Vagina (tissue), 2 donors: Measurements from ENCODE around the gene RNF5. TPM values are rescaled to one million over a fixed set of nuclear protein-coding genes. Genes with fewer than 3 reads are reported as not detected.

ENCODE experiments used
- DNase-seq, 2 donors: peaks; one replicate each; pipeline ENCODE4 v3.0.0-alpha.2; 2017; ENCODE audit errors: extremely low spot score in 2 of 2
- H3K27ac ChIP-seq: fragments of 200-600 bp; sonication (generic); one replicate; pipeline ENCODE4 v1.5.1; 2019
- H3K27me3 ChIP-seq: fragments of 200-600 bp; sonication (generic); one replicate; pipeline ENCODE4 v1.5.1; 2019
- H3K36me3 ChIP-seq, 2 donors: fragments of 200-600 bp; sonication (generic); one replicate each; pipeline ENCODE4 v1.5.1; 2017 to 2019
- H3K4me1 ChIP-seq: fragments of 200-600 bp; sonication (generic); one replicate; pipeline ENCODE4 v1.5.1; 2019
- H3K4me3 ChIP-seq, 2 donors: fragments of 200-600 bp; sonication (generic); 1 replicate in 1 of 2; 2 replicates in 1 of 2; pipeline ENCODE4 v1.5.1; 2016 to 2019
- H3K9me3 ChIP-seq: fragments of 200-600 bp; sonication (generic); one replicate; pipeline ENCODE4 v1.5.1; 2019
- POLR2A ChIP-seq, 2 donors: fragments of 450-650 bp; IDR thresholded peaks; one replicate each; pipeline ENCODE4 v1.6.1; 2017; ENCODE audit warnings: antibody characterized with exemption in 2 of 2, mild to moderate bottlenecking in 2 of 2, moderate library complexity in 2 of 2
- POLR2AphosphoS5 ChIP-seq, 2 donors: sonication (generic); formaldehyde crosslinking; IDR thresholded peaks; one replicate each; pipeline ENCODE4 v1.9.0; 2017; ENCODE audit warnings: antibody characterized with exemption in 2 of 2, mild to moderate bottlenecking in 2 of 2, low read depth in 1 of 2; ENCODE audit not compliant: insufficient read depth in 1 of 2
- intact Hi-C: fragments of 100-400 bp; cut with DNase I; formaldehyde crosslinking; loops from one replicate; pipeline ENCODE4 v1.15.1; 2023
- total RNA-seq: library from RNA; depleted of rRNA; stranded (reverse); fragments of >200 nt; gene quantifications from one replicate; pipeline ENCODE4 v1.2.3, GENCODE V29; 2016
- TF ChIP-seq, protein P1 (sequence below), 3 experiments: fragments of 450-650 bp in 2 of 3; fragments of 200-600 bp in 1 of 3; sonication (generic) in 1 of 3; IDR thresholded peaks; one replicate each; pipeline ENCODE4 v1.5.1; 2017 to 2019; ENCODE audit warnings: antibody characterized with exemption in 3 of 3, mild to moderate bottlenecking in 2 of 3, moderate library complexity in 2 of 3

RNF5 gene
- total RNA-seq, 1 donor from 2014 or later, result 48.4 TPM

- intact Hi-C loops, result no loop called here
- Histone ChIP-seq H3K27ac (no peak overlapping the region), H3K4me3 (peak overlapping the region in 1 of 2 donors; percentile 3), H3K27me3 (no peaks in the 10 kb centered on the region), H3K4me1 (peaks cover 33% of the 10 kb centered on the region), H3K36me3 (peaks cover 0 to 6% of the 10 kb centered on the region in 2 donors), H3K9me3 (no peaks in the 10 kb centered on the region)
- DNase-seq, result no peak
- TF ChIP-seq POLR2AphosphoS5 (IDR thresholded peaks at IDR 0.05; ENCODE audit: insufficient read depth in 1 of 2, low read depth in 1 of 2) (no peak), POLR2A (IDR thresholded peaks at IDR 0.05) (no peak)
- TF ChIP-seq, protein P1, sequence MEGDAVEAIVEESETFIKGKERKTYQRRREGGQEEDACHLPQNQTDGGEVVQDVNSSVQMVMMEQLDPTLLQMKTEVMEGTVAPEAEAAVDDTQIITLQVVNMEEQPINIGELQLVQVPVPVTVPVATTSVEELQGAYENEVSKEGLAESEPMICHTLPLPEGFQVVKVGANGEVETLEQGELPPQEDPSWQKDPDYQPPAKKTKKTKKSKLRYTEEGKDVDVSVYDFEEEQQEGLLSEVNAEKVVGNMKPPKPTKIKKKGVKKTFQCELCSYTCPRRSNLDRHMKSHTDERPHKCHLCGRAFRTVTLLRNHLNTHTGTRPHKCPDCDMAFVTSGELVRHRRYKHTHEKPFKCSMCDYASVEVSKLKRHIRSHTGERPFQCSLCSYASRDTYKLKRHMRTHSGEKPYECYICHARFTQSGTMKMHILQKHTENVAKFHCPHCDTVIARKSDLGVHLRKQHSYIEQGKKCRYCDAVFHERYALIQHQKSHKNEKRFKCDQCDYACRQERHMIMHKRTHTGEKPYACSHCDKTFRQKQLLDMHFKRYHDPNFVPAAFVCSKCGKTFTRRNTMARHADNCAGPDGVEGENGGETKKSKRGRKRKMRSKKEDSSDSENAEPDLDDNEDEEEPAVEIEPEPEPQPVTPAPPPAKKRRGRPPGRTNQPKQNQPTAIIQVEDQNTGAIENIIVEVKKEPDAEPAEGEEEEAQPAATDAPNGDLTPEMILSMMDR (IDR thresholded peaks at IDR 0.05), result no peak
Measured at GRCh38 chr6:32149092-32149755, 29.0 kb upstream of the RNF5 start.

GRCh38 chr6:32149932-32150870, 28.0 kb upstream of the RNF5 start:
- TF ChIP-seq POLR2AphosphoS5 (IDR thresholded peaks at IDR 0.05; ENCODE audit: insufficient read depth in 1 of 2, low read depth in 1 of 2), result no peak
- TF ChIP-seq, protein P1 (IDR thresholded peaks at IDR 0.05), result no peak
- no peak for TF ChIP-seq POLR2A (IDR thresholded peaks at IDR 0.05)
- peaks cover 0 to 6% of the 10 kb centered on the region in 2 donors for H3K36me3 ChIP-seq
- peak overlapping the region; percentile 53 for H3K27ac ChIP-seq
- peaks cover 42% of the 10 kb centered on the region for H3K4me1 ChIP-seq
- DNase-seq, result no peak
- intact Hi-C loops, result loop anchor here (5.0 kb wide), 1 partner anchor 33 kb away; no protein-coding TSS in a partner anchor
- no peaks in the 10 kb centered on the region for H3K9me3 ChIP-seq
- peak overlapping the region; percentile 75 to 88 for H3K4me3 ChIP-seq
- H3K27me3 ChIP-seq, result no peaks in the 10 kb centered on the region

- DNase-seq, result no peak
- Histone ChIP-seq H3K27me3 (no peaks in the 10 kb centered on the region), H3K36me3 (peaks cover 0 to 15% of the 10 kb centered on the region in 2 donors), H3K4me3 (peak overlapping the region; percentile 75 to 88), H3K9me3 (no peaks in the 10 kb centered on the region), H3K4me1 (peaks cover 49% of the 10 kb centered on the region), H3K27ac (peak overlapping the region; percentile 94)
- intact Hi-C loops, result loop anchor here (5.0 kb wide), 1 partner anchor 34 kb away; no protein-coding TSS in a partner anchor
- TF ChIP-seq, protein P1 (IDR thresholded peaks at IDR 0.05), result no peak
- TF ChIP-seq POLR2AphosphoS5 (IDR thresholded peaks at IDR 0.05; ENCODE audit: insufficient read depth in 1 of 2, low read depth in 1 of 2), result no peak
Measured at GRCh38 chr6:32151181-32151862, 26.9 kb upstream of the RNF5 start.

DNA sequence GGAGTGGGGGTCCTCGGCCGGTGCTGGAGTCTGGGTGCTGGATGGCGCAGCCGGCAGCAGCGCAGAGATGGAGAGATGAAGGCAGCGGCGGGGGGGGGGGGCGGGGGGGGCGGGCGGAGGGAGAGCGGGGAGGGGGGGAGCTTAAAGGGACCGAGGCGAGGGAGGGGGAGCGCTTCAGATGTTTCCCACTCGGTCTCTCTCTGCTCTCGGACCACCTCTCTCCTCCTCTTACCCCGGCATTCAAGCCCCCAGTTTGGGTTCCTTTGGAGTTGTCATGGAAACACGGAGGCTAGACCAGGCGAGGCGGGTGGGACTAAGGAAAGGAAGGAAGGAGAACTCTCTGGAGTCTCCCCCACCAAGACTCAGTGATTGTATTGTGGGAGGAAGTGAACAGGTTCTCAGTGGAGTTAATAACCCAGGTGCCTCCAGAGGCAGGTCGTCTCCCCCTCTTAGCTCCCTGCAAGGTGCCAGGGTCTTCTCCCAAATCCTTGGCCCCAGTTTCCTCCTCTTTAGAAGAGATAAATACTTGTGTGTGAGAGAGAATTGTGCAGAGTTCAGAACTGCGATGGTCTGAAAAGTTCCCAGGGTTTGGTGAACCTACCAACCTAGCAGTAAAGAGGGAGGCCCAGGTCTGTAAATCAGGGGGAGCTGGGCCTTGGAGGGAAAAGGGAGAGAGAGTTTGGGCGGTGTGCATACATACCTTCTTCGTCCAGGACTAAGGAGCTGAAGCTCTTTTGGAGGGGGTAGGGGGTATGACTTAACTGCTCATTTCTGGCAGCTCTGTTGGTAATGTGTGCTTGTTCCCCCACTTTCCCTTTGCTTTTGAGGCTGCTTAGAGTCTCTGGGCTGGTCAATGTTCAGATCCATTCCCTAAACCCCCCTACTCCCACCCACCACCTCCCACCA, 26.1 kb upstream of the RNF5 start, which contains the start of gene PRRT1:
Gene PRRT1 (minus strand): TSS at position 77 of the 906 bp plus-strand sequence. CDS start 112 bp downstream, outside the sequence.
- H3K9me3 ChIP-seq, result no peaks in the 10 kb centered on the region
- H3K27me3 ChIP-seq, result no peaks in the 10 kb centered on the region
- H3K4me3 ChIP-seq, result peak within 1 kb of the TSS; percentile 75 to 88
- TF ChIP-seq, protein P1 (IDR thresholded peaks at IDR 0.05), result no peak
- TF ChIP-seq POLR2AphosphoS5 (IDR thresholded peaks at IDR 0.05; ENCODE audit: insufficient read depth in 1 of 2, low read depth in 1 of 2) (no peak), POLR2A (IDR thresholded peaks at IDR 0.05) (no peak)
- H3K27ac ChIP-seq, result peak within 1 kb of the TSS; percentile 94
- peaks cover 0 to 23% of the 10 kb centered on the region in 2 donors for H3K36me3 ChIP-seq
- peaks cover 49% of the 10 kb centered on the region for H3K4me1 ChIP-seq
- intact Hi-C loops, result loop anchor here (5.0 kb wide), 1 partner anchor 35 kb away; no protein-coding TSS in a partner anchor
- no peak for DNase-seq
